ENCODE results near the gene MSS51.

MSS51 gene

DNA sequence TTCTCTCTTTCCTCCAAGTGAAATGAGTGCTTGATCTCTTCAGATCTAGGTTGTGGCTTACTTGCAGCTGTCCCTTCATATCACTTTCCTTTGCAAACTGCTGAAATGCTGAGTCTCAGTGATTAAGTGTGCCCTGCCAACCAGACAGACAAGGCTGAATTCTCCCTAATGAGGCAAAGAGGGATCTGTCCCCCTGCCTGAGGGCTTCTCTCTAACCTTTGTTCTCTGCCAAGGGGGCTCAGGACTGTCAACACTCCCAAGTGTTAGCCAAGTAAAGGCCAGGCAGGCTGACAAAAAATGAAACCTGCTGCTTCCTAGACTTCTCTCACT lies at the start of gene MSS51:
TSS of gene MSS51 (minus strand) at position 24 of the 330 bp plus-strand sequence. CDS start 5,277 bp downstream, outside the sequence.
- in situ Hi-C loops (cut with HindIII; ENCODE audit: low sequenced_read_pairs) = no loop called here

DNA sequence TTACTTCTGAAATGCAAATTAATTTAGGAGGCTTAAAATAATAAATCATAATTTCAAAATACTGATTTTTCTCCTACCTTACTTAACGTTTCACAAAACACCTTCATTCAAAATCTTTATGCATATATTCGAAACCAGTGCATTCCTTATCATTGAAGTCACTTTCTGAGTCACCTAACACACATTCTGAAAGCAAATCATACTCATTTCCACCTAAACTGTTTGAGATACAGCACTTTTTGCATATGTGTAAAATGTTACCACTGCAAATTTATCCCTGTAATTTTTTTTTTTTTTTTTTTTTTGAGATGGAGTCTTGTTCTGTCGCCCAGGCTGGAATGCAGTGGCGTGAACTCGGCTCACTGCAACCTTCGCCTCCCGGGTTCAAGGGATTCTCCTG lies 46.8 kb upstream of the MSS51 start:
- in situ Hi-C loops (cut with HindIII; ENCODE audit: low sequenced_read_pairs) = no loop called here

DNA sequence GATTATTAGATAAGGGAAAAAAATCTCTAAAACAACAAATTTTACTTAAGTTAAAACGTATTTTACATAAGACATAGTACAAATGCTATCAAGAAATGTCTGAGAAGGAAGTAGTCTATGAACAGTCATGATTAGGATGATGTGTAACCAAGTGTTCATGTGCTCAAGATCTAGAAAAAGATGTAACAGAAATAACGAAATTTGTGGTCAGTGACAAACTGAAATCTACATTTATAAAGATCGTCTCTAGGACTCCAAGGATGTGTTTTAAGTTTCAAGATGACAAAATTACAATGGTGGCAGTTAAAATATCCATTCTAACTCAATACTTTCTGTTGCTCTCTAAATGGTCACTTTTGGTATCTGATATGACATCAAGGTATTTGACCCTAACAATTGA lies 45.3 kb upstream of the MSS51 start:
- in situ Hi-C loops (cut with HindIII; ENCODE audit: low sequenced_read_pairs) = no loop called here

DNA sequence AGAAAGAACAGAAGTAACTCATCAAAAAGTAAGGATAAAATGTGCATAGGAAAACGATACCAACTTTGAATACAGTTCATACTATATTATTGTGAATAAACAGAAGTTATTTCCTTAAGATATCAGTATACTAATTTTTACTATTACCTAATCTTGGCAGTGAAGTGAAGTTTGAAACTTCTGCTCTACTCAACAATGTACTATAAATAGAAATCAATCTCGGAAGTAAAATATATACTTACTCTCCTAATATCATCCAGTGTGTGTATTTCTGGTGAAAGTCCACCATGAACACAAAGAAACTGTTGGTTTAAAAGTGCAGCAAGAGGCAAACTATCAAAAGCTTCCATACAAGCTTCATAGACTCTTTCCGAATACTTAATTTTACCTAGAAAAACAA lies 37.9 kb upstream of the MSS51 start:
- in situ Hi-C loops (cut with HindIII; ENCODE audit: low sequenced_read_pairs) = no loop called here

DNA sequence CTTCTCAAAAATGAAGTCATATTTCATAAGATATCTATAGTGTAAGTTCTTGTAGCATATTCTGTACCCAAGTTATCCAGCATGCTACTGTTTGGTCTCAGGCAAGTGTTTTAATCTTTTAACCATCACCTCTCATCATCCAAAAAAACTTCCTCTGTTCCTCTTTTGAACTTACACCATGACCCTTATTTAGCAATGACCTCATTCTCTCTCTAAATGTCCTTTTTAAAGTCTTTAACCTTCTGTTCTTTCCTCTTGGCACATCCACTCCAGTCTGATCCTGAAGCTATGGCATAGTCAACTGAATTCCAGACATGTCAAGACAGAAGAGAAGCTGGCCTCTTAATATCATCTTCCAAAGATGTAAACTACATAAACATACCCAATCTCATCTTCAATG lies 36.2 kb upstream of the MSS51 start:
- in situ Hi-C loops (cut with HindIII; ENCODE audit: low sequenced_read_pairs) = no loop called here

DNA sequence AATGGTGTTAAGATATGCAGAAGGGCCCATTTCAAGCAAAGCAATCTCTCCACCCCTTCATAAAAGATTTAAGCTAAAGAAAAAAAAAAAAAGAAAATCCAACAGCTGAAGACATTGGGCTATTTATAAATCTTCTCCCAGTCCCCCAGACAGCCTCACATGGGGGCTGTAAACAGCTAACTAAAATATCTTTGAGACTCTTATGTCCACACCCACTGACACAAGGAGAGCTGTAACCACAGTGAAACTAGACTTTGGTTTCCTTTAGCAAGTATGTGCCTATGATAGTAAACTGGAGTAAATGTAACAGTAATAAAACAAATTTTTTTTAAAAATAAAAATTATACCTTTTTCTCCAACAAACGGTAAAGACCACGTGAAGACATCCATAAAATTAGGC lies 33.8 kb upstream of the MSS51 start:
- in situ Hi-C loops (cut with HindIII; ENCODE audit: low sequenced_read_pairs) = no loop called here

DNA sequence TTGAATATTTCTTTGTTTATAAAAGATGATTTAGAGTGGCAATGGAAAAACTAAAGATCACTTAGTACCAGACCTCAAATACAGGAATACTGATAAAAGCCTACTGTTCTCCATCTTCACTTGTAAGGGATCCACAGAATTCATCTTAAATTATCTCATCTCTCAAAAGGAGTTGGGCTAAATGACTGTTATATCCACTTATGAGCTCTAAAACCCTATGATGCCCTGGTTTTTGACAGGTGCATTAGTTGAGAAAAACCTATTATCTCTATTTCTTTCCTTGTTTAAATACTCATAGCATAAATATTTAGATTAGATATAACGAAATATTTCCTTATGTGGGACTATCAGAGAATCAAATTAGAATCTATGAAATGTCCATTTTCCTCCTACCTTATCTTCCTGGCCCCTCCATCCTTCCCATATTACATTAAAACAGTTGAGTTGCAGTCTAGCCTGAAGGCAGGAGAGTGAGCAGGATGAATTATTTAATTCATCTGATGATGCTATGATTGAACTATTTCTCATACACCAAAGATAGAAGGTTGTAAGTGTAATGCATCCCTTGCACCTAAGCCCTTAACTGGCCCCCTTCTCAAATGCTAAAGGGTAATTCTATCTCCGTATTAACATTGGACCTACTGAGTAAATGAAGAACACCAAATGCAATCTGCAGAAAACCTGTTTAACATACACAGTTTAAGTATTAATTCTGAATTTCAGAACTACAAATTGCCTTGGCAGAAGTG lies 32.8 kb upstream of the MSS51 start:
- in situ Hi-C loops (cut with HindIII; ENCODE audit: low sequenced_read_pairs) = no loop called here

DNA sequence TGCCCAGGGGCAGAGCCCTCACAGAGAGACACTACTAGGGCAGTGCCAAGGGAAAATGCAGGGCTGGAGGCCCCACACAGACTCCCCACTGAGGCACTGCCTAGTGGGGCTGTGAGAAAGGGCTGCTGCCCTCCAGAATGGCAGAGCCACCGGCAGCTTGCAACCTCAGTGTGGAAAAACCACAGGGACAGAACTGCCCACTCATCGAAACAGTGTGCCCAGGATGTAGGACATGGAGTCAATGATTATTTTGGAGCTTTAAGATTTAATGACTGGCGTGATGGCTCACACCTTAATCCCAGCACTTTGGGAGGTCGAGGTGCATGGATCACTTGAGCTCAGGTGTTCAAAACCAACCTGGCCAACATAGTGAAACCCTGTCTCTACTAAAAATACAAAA lies 27.5 kb upstream of the MSS51 start:
- in situ Hi-C loops (cut with HindIII; ENCODE audit: low sequenced_read_pairs) = no loop called here

DNA sequence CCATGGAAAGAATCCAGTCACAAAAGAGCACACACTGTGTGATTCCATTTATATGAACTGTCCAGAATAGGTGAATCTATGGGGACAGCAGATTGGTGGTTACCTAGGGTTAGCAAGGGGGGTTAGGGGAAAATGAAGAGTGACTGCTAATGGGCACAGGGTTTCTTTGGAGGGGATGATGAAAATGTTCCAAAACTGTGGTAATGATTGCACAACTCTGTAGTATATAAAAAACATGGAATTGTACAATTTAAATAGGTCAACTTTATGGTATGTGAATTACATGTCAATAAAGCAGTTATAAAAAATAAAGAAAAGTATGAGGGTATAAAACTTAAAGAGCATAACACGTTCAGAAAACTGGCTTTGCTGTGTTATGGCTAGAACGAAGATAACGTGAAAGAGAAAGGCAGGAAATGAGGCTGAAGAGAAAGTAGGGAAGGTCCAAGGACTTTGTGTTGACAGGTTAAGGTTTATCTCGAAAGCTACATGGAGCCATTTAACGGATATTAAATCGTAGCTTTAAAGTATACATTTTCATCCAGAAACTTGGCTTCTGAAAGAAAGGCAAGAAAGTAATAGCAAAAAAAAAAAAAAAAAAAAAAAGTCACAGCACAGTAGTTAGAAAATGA lies 26.4 kb upstream of the MSS51 start:
- in situ Hi-C loops (cut with HindIII; ENCODE audit: low sequenced_read_pairs) = no loop called here

DNA sequence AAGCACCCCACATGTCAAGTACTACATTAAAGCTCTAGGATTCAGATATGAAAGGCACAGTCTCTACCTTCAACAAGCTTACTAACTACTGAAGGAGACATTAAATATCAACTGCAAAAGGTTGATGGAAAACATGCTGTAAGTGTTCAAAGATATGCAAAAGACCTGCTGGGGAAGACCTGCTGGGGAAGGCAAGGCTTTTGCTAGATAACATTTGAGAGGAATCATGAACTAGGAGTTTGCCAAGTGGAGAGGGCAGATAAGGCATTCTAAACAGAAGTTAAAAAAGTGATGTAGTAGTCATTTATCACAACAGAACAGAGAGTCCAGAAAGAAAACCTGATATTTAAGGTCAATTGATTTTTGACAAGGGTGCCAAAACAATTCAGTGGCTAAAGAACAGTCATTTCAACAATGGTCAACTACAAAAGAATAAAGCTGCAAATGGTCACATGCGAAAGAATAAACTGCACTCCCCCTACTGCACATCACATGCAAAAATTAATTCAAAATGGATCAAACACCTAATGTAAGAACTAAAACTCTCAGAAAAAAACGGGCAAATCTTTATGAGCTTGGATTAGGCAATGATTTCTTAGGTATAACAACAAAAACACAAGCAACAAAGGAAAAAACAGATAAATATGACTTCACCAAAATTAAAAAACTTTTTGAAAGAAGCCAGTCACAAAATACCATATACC lies 23.0 kb upstream of the MSS51 start:
- in situ Hi-C loops (cut with HindIII; ENCODE audit: low sequenced_read_pairs) = no loop called here

DNA sequence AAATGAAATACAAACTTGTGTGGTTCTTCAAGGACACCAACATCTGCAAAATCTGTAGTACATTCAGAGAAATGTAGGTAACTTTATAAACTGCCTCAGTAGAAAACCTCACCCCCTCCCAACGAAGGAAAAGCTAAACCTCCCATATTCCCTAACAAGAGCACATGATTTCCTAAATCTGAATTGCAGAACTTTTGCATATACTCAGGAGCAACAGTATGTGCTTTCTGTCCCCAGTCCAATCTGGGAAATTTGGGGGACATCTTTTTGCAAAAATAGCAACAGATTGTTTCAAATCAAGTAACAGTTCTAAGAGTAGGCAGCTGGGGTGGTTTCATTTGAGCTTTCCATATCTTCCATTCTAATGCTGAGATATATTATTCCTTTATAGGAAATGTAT lies 15.8 kb upstream of the MSS51 start:
- in situ Hi-C loops (cut with HindIII; ENCODE audit: low sequenced_read_pairs) = no loop called here

DNA sequence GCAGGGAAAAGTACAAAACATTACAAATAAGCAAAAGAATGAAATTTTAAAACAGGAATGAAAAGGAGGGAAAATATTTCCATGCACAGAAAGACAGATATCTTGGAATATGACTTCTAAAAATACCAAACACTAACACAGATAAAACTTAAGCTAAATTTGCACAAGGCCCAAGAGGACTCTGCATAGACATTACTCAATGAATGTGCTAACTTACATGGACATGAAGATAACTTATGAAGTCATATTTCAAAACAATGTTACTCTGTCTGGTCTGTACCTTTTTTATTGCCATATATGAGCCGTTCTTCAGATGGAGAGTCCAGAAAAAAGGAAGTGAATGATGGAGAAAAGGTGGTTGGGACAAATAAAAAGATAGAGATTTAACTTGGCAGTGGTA lies 15.0 kb upstream of the MSS51 start:
- in situ Hi-C loops (cut with HindIII; ENCODE audit: low sequenced_read_pairs) = no loop called here

DNA sequence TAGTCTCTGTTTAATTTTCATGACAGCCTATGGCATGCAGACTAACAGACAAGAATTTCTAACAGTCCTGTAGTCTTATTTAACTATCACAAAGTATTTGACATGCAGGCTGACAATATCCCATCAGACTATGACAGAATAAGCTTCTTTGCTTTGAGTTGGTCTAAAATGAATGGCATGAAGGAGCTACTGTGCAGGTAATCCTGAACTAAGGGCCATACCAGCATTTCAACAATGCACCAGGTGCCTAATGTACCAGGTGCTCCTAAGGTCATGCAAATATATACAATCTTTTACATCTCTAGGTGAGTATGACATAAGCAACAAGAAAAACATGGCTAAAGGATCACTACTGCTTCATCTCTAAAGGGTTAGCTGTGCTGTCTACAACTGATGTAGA lies 13.6 kb upstream of the MSS51 start:
- in situ Hi-C loops (cut with HindIII; ENCODE audit: low sequenced_read_pairs) = no loop called here

DNA sequence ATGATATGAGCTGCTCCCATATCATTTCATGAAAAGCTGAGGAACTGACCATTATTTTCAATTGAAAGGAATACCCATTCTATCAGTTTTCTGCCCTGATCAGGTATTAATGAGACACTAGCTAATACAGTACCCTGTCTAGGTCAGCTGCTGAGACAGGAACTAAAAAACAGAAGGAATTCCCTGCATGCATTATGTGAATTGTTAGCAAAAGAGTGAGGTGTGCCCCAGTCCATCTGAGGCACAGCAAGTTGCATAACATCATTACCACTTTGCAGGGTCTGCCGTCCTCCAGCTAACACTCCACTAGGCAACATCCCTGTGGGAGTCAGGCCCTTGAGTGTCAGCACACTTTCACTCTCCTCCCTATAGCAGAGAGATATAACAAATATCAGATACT lies 11.1 kb upstream of the MSS51 start:
- in situ Hi-C loops (cut with HindIII; ENCODE audit: low sequenced_read_pairs) = no loop called here

DNA sequence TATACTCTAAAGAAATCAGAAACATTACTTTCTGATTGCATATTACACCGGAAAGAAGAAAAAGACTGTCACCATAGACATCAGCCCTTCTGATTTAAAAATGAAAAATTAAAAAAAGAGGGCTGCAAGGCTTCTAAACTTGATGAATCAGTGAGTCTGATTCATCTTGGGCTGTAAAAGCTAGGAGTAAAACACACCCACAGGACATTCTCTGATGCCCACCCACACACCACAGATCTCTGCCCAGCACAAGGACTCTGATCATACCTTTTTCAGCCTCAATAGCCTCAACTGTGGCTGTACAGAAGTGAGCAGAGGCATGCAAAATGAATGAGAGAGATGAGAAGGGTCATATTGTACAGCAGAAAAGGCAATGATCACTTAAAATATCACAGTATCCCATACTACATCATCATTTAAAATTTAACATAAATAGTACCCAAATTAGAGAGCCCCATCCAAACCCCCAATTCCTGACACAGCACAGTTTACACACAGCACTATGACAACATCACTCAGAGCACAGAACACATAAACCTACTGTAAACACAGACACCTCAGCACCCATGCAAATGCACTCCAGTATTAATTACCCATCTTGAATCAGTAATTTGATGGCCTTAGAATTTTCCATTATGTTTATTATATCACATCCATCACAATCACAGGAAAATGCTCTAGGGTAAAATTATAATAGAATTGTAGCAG lies 6.4 kb upstream of the MSS51 start:
- in situ Hi-C loops (cut with HindIII; ENCODE audit: low sequenced_read_pairs) = no loop called here

DNA sequence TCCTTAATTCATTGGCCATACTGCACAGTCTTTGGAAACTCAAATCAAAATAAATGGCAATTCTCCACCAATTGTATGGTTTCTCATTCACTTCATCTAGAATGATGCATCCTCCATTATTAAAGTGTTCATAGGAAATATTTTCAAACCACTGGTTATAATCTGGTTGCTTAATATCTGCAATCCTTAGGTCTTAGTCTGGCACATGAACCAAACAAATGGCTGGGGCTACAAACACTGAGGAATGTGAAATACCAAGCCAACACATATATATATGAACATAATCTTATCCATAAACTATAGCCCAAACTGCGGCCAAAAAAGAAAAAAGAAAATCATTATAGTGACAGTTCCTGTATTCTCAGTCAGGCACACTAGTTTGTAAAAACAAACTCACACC lies 5.7 kb upstream of the MSS51 start:
- in situ Hi-C loops (cut with HindIII; ENCODE audit: low sequenced_read_pairs) = no loop called here

DNA sequence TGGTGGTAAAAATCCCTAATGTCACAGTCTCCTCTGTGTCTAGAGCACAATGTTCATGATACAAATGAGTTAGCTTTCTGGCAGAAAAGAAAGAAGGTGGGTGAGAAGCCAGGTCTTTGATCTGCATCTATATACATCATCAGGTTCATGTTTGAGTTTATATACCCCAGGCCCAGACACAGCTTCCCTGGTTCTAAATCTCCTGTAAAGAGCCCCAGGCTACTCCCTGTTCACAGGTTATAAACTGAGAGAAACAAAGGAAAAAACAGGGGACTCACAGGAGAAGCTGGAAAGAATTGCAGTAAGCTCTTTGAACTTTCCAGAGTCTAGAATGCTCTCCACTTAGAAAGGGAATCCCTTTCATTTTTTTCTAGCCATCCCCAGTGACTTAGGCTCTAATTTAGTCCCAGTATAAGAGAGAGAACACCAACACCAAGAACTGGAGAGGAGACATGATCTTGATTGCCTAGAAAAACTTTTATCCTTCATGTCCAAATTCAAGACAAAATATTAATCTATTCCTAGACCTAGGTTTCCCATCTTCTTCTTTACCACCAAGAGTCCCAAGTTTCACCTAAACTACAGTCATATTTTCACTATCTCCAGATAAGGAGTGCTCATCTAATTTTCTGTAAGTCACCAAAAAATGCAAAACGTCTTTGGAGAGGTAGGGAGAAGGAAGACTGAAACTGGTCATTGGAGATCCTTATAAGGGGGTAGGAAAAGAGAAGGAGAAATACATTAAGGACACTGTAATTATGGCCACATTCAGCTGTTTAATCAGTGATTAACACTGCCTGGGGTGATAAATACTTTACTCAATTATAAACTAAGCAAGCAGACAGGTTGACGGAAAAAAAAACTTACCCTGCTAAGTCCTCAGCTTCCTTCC lies 469 bp downstream of the MSS51 start:
- in situ Hi-C loops (cut with HindIII; ENCODE audit: low sequenced_read_pairs) = no loop called here

DNA sequence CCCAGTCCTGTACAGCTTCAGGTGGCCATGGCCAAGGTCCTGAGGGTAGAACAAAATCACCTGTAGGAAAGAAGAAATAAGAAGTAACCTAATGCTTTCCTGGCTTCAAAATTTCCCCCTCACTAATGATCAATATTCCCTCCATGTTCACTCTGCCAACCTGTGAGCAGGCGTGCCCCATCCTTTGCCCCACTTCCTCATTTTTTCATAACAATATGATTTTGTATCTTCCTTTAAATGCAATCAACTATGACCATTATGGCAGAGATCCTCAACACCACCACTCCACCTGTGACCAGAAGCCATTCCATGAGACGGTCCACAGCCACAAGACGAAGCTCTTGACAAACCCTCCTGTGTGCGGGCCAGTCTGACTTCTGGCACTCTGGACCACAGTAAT lies 7.0 kb downstream of the MSS51 start:
- in situ Hi-C loops (cut with HindIII; ENCODE audit: low sequenced_read_pairs) = no loop called here

DNA sequence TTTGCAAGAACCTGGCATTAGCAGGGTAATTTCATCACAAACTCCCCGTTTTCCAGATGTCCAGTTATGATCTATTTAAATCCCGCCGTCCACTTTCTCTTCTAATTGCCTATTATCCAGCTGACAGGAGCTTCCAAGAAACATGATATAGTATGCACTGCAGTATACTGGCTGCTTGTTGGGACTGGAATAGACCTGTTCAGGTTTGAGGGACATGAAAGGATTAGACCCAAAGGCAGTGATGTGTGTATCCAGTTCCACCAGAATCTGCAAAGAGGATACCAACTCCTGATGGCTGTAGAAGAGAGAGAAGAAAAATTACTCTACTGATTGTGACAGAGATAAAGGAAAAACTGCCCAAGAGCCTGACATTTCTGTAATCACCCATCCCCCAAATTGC lies 8.9 kb downstream of the MSS51 start:
- in situ Hi-C loops (cut with HindIII; ENCODE audit: low sequenced_read_pairs) = no loop called here

DNA sequence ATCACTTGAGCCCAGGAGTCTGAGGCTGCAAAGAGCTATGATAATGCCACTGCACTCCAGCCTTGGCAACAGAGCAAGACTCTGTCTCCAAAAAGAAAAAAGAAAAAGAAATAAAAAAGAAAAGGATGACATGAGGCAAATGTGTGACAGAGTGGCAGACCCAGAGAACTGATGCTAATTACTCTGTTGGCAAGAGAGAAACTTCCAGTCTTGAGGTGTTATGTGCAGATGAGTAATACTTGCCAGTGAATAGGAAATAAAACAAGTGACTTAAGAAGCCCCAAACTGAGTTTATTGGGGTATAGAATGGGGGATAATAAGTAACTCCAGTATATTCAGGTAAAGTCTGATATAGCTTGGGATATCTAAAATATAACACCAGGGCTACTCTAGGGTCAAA lies 10.1 kb downstream of the MSS51 start:
- in situ Hi-C loops (cut with HindIII; ENCODE audit: low sequenced_read_pairs) = no loop called here

DNA sequence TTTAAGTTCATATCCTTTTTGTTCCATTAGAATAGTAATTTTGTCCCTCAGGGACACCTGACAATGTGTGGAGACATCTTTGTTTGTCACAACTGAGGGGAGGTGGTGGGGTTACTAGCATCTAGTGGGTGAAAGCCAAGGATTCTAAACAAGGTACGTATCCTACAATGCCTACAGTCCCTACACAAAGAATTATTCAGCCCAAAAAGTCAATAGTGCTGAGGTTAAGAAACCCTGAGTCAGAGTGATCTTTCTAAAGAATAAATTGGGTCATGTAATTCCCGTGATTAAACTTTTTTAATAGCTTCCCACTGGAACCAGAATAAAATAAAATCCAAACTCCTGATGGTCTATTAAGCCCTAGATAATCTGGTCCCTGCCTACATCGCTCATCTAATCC lies 16.8 kb downstream of the MSS51 start:
- in situ Hi-C loops (cut with HindIII; ENCODE audit: low sequenced_read_pairs) = no loop called here

Measured in endothelial cell of hepatic sinusoid (primary cell).